Skin epidermis (tissue), 12 donors: Measurements from ENCODE around the gene HAND2.
A peak's percentile ranks its signal among the peaks of the same experiment; 100 is the strongest.

Experiments used
- H3K27ac ChIP-seq, 21 experiments: fragments of 200-600 bp; sonication (generic) in 11 of 21; one replicate each; pipeline ENCODE4 v1.5.0; 2020; ENCODE audit warnings: mild to moderate bottlenecking in 3 of 21, inconsistent platforms in 2 of 21, moderate library complexity in 2 of 21
- H3K4me3 ChIP-seq, 7 experiments: fragments of 200-600 bp; sonication (generic) in 2 of 7; one replicate each; pipeline ENCODE4 v1.5.0; 2020; ENCODE audit warnings: inconsistent platforms in 2 of 7, mild to moderate bottlenecking in 2 of 7, moderate library complexity in 1 of 7

HAND2 gene

GRCh38 chr4:173522951-173523395 lies 7.1 kb downstream of the HAND2 start:
- H3K27ac ChIP-seq, result peak overlapping the region in 7 of 21 experiments; percentile 41 to 80 (median 71)

GRCh38 chr4:173522160-173522950 lies 7.7 kb downstream of the HAND2 start:
- peak overlapping the region in 9 of 21 experiments; percentile 15 to 80 (median 60) for H3K27ac ChIP-seq

More at GRCh38 chr4:173522951-173523395, 7.1 kb downstream of the HAND2 start:
- peak overlapping the region in 5 of 7 experiments; percentile 6 to 38 (median 22) for H3K4me3 ChIP-seq

GRCh38 chr4:173521467-173522159 lies 8.4 kb downstream of the HAND2 start:
- peak overlapping the region in 6 of 7 experiments; percentile 6 to 38 (median 21) for H3K4me3 ChIP-seq

More at GRCh38 chr4:173522160-173522950, 7.7 kb downstream of the HAND2 start:
- H3K4me3 ChIP-seq, result peak overlapping the region; percentile 6 to 38 (median 20)

GRCh38 chr4:173520921-173521466 lies 9.0 kb downstream of the HAND2 start:
- Histone ChIP-seq H3K27ac (peak overlapping the region in 1 of 21 experiments; percentile 71), H3K4me3 (no peak overlapping the region)

More at GRCh38 chr4:173521467-173522159, 8.4 kb downstream of the HAND2 start:
- peak overlapping the region in 7 of 21 experiments; percentile 39 to 80 (median 71) for H3K27ac ChIP-seq

GRCh38 chr4:173519111-173520101 lies 10.6 kb downstream of the HAND2 start:
- Histone ChIP-seq H3K4me3 (peak overlapping the region in 1 of 7 experiments; percentile 29), H3K27ac (no peak overlapping the region)

- Histone ChIP-seq H3K27ac (peak overlapping the region in 1 of 21 experiments; percentile 46), H3K4me3 (peak overlapping the region in 1 of 7 experiments; percentile 29)
Observed at GRCh38 chr4:173518425-173519102, 11.5 kb downstream of the HAND2 start.

GRCh38 chr4:173517781-173518424 lies 12.1 kb downstream of the HAND2 start:
- peak overlapping the region in 1 of 7 experiments; percentile 29 for H3K4me3 ChIP-seq

GRCh38 chr4:173516621-173517524 lies 13.2 kb downstream of the HAND2 start:
- no peak overlapping the region for H3K27ac ChIP-seq
- no peak overlapping the region for H3K4me3 ChIP-seq

More at GRCh38 chr4:173517781-173518424, 12.1 kb downstream of the HAND2 start:
- peak overlapping the region in 1 of 21 experiments; percentile 46 for H3K27ac ChIP-seq

- no peak overlapping the region for H3K4me3 ChIP-seq
- no peak overlapping the region for H3K27ac ChIP-seq
Observed at GRCh38 chr4:173515458-173515857, 14.6 kb downstream of the HAND2 start.

GRCh38 chr4:173514641-173515217 lies 15.3 kb downstream of the HAND2 start:
- no peak overlapping the region for H3K27ac ChIP-seq
- H3K4me3 ChIP-seq, result no peak overlapping the region

GRCh38 chr4:173513651-173514050 lies 16.4 kb downstream of the HAND2 start:
- no peak overlapping the region for H3K4me3 ChIP-seq
- no peak overlapping the region for H3K27ac ChIP-seq

GRCh38 chr4:173511787-173512361 lies 18.2 kb downstream of the HAND2 start:
- no peak overlapping the region for H3K27ac ChIP-seq
- no peak overlapping the region for H3K4me3 ChIP-seq

GRCh38 chr4:173509036-173510001 lies 20.7 kb downstream of the HAND2 start:
- peak overlapping the region in 9 of 21 experiments; percentile 8 to 78 (median 57) for H3K27ac ChIP-seq
- peak overlapping the region; percentile 25 to 41 (median 37) for H3K4me3 ChIP-seq

GRCh38 chr4:173508386-173509035 lies 21.5 kb downstream of the HAND2 start:
- H3K27ac ChIP-seq, result peak overlapping the region in 1 of 21 experiments; percentile 78
- H3K4me3 ChIP-seq, result peak overlapping the region in 1 of 7 experiments; percentile 41
